ENCODE measurements around the gene UPK1A.
A peak's percentile ranks its signal among the peaks of the same experiment; 100 is the strongest.

- TF ChIP-seq CTCF (IDR thresholded peaks at IDR 0.05): peak in 1 of 4 experiments; percentile 16
- TF ChIP-seq EP300 (IDR thresholded peaks at IDR 0.05): no peak
Observed at GRCh38 chr19:35643255-35644205, 22.8 kb upstream of the UPK1A start.
